Measurements from ENCODE around the gene TNKS2.
A peak's percentile ranks its signal among the peaks of the same experiment; 100 is the strongest.
"Not testable (repeated sequence)": the region's sequence is repeated elsewhere in the genome, so short reads cannot be mapped to it uniquely, and the experiment has no call there.

The TNKS2 gene

DNA sequence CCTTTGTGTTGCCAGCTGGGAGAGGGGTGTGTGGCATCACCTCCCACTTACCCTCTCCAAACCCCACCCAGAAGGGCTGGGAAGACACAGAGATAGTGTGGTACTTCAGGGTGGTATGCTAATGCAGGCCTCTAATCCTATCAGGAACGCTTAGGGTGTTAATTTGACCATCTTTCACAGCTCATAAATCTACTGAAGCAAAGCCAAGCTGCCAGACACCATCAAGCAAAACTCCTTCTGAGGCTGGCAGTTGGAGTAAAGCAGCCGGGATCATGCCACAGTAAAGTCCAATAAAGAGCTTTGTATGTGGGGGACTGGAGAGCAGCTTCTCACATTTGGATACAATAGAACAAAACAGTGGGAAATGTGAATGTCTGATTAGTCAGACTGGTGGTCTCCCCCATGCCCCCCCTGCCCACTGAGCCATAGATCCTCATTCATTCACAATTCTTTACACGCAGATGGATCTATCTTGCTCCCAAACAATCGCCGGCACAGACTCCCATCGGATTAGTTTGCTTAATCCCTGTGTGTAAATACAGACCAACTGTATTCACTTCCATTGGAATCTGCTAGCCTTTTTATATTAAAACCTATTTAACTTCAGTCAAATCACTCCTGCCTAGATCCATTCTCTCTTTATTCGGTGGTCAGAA, 81.4 kb downstream of the TNKS2 start:
- no peak for DNase-seq

DNA sequence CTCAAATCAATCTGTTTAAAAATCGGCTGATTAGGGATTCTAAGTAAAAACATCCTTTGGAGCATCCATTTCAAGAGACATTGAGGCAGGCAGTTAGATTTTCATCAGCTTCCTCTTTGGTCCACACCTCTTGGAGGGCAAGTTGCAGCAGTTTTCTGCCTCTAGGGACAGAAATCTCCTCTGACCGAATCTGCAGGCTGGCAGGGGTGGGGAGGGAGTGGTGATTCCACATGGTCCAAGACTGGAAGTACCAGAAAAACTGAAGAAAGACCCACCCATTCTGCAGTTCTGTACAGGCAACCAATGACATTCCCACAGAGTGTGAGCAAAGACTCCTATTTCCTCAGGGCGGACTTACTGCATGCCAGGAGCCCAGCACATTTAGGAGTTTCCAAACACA, 82.1 kb downstream of the TNKS2 start:
- DNase-seq: no peak

DNA sequence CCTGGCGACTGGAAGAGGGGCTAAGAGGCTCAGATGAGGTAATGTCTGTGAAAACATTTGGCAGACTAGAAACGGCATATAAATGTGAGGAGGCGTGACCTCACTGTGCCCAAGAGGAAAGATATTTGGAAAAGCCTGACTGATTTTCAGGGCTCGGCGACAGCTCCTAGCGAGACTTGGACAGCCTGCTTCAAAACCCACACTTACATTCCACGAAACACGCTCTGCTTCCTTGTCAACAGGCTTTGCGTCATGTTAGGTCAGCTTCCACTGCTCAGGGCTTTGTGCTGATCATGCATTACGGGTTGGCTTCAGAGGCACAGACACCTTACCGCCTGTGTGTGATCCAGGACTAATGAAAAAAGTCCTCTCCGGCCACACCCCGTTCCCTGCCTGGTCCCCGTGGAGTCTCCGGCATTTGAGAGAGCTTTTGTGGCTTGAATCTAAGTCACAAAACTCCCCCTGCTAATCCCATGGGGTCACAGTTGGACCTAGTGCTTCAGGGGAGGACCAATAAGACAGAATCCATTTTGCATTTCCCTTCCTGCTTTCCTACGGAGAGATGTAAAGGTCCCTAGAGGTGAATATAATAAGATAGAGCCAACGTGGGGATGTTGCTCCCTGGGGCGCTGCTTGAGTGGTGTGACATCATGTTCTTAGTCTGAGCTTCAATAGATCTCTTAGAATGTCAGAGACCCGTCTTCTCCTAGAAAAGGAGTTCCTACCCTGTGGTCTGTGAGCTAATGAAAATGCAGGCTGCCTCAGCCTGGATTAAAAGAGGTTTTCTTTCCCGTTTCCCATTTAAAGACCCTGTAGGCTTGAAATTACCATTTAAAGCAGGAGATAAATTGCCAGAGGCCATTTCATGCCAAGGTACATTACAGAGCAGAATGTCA, 85.6 kb downstream of the TNKS2 start:
- no peak for DNase-seq

GRCh38 chr10:91884536-91884935, 86.3 kb downstream of the TNKS2 start:
- no peak for DNase-seq

- no peak for DNase-seq
Measured at GRCh38 chr10:91885362-91886079, 87.3 kb downstream of the TNKS2 start.

DNA sequence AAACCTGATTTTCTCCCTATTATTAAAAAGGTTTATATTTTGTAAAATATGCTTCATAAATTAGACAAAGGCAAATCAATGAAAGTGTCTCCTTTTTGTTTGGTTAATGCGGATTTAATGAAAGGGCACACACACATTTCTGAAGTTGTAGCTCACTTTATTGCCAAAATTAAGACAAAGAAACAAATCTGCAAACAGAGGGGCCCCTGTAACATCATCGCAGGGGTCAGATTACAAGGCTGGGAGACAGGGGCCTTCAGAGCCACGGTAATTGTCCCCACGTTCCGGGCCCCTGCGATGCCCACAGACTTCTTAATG, 88.7 kb downstream of the TNKS2 start:
- DNase-seq: no peak

DNA sequence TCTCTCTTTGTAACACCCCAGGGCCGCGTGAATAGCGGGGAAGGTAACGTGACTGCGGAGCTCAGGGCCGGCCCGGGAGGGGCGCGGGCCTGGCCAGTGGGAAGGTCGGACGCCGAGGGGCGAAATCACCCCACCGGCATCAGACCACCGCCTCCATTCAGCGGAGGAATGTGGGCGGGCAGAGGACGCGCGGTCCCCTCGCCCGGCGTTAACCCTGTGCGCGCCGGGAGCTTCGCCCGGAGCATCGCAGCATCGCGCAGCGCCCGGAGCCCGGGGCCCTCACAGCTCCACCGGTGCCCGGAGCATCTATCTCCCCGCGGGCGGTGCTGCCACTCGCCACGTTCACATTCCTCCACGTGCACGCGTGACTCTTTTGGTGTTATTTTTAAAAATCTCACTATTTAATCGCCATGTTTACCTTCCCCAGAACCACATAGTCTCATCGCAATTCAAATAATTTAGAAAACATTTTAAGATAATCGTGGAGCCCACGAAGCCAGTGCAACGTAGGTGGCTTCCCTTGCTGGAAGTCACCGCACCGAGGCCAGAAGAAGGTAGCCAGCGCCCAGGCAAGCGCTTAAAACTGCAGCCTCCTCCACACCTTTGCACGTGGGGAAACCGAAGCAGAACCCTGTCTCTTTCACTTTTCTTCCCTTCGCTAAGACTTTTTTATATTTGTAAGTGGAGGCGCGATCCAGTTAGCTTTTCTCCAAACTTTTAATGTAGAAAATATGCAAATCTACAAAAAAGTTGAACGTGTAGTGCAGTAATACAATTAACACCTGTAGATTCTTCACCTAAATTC, 89.2 kb downstream of the TNKS2 start:
- DNase-seq: no peak

GRCh38 chr10:91891125-91892001, 93.1 kb downstream of the TNKS2 start:
- no peak for DNase-seq

GRCh38 chr10:91893051-91893450, 94.8 kb downstream of the TNKS2 start:
- DNase-seq: no peak

GRCh38 chr10:91894261-91894685, 96.0 kb downstream of the TNKS2 start:
- not testable (repeated sequence) for DNase-seq

GRCh38 chr10:91896212-91896756, 98.1 kb downstream of the TNKS2 start:
- no peak for DNase-seq

- no peak for DNase-seq
Measured at GRCh38 chr10:91897421-91897820, 99.2 kb downstream of the TNKS2 start.

DNA sequence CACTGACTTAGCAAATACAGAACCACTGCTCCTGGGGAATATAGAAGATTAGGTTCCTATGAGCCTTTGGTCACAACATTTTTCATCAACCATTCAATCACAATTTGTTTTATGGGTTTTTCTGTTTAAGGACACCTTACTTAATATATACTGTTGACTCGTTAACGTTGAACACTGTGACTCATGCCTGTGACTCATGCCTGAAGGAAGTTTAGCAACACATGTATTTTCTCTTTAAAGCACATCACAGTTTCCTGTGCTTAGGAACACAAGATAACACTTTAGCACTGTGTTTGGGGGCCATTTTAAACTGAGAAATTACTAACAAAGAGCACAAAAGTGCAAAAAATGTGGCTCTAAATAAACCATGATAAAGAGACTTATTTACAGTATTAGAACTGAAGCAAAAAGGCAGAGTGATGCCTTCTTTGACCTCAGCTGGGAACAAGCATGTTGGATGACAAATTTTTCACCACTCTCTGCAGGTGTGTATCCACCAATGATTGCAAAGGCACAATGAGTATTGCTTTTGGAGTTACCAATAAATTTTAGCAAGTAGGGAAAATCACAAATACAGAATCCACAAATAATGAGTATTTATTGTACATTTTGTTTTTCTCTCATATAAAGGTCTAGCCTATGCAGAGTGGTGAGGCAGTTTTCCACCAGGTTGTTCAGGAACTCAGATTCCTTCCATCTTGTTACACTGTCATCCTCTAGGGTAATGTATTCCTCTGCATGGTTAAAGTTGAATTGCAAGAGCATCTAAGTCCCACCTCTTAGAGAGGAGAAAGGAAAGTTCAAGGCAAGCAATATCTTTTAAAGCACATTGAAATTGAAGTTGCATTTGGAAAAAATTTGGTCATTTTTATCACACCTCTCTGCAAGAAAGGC, 103.8 kb downstream of the TNKS2 start:
- DNase-seq: no peak

GRCh38 chr10:91907033-91907594, 108.9 kb downstream of the TNKS2 start:
- DNase-seq: no peak

GRCh38 chr10:91907914-91908336, 109.7 kb downstream of the TNKS2 start:
- no peak for DNase-seq

- DNase-seq: peak; percentile 12
Measured at GRCh38 chr10:91908337-91909116, 110.3 kb downstream of the TNKS2 start.

DNA sequence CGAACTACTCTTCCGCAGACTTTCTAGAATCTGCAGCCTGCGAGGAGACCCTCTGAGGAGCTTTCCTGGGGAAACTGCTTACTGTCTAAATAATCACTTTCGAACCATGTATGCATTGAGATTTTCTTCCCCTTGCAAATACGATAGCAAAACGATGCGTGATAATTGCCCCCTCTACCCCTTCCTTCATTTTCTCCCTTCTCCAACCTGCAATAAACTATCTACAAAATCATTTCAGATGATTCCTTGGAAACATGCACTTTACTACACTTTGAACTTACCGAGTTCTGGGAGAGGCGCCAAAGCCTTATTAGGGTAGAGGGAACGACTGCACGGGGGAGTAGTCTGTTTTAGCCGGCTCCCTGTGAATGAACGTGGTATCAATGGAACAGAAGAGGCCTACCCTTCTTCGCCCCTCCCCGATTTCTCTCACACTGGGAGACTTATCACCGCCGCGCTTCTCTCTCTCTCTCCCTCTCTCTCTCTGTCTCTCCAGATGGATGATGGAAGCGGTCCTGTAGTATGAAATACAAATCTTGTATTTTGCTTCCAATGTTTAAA, 111.0 kb downstream of the TNKS2 start, which contains the start of gene FGFBP3:
FGFBP3 (minus strand) TSS at position 370 of the 561 bp plus-strand sequence. CDS start 517 bp downstream, outside the sequence.
- no peak for DNase-seq

DNA sequence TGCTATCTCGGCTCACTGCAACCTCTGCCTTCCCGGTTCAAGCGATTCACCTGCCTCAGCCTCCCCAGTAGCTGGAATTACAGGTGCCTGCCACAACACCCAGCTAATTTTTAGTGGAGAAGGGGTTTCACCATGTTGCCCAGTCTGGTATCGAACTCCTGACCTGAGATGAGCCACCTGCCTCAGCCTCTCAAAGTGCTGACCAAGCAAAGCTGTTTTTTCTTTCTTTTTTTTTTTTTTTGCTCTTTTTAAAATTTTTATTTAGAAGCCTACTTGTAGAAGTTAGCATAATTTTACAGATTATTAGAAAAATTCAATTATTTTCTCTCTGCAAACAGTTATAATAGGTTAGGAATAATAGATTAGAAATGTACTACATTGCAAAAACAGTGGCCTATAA, 112.2 kb downstream of the TNKS2 start:
- no peak for DNase-seq
